Thyroid gland (tissue), 4 donors: Measurements from ENCODE around the gene MGMT. TPM values are rescaled to one million over a fixed set of nuclear protein-coding genes. Genes with fewer than 3 reads are reported as not detected.

ENCODE experiments used
- DNase-seq, 2 donors: peaks; one replicate each; pipeline ENCODE4 v3.0.0-alpha.2; 2019
- H3K27ac ChIP-seq, 3 donors: fragments of 200-600 bp; sonication (generic); 1 replicate in 2 of 3; 2 replicates in 1 of 3; pipeline ENCODE4 v1.5.1; 2016 to 2019; ENCODE audit warnings: mild to moderate bottlenecking in 1 of 3, moderate library complexity in 1 of 3
- H3K27me3 ChIP-seq: fragments of 200-600 bp; sonication (generic); one replicate; pipeline ENCODE4 v1.5.1; 2019
- H3K36me3 ChIP-seq, 2 donors: fragments of 200-600 bp; sonication (generic); one replicate each; pipeline ENCODE4 v1.5.1; 2016 to 2019
- H3K4me1 ChIP-seq, 2 donors: fragments of 200-600 bp; sonication (generic); one replicate each; pipeline ENCODE4 v1.5.1; 2017 to 2019
- H3K4me3 ChIP-seq, 3 donors: fragments of 200-600 bp; sonication (generic); replicated peaks in 1 of 3; 1 replicate in 2 of 3; 2 replicates in 1 of 3; pipeline ENCODE4 v1.5.1; 2016; ENCODE audit warnings: mild to moderate bottlenecking in 1 of 3
- H3K9me3 ChIP-seq: fragments of 200-600 bp; sonication (generic); one replicate; pipeline ENCODE4 v1.5.1; 2017
- CTCF ChIP-seq, 6 experiments: fragments of 200-600 bp in 3 of 6; fragments of 450-650 bp in 3 of 6; sonication (generic) in 3 of 6; IDR thresholded peaks; one replicate each; pipeline ENCODE4 v1.5.1; 2016 to 2019; ENCODE audit warnings: antibody characterized with exemption in 6 of 6, mild to moderate bottlenecking in 2 of 6, inconsistent platforms in 1 of 6, moderate library complexity in 1 of 6
- POLR2A ChIP-seq, 2 donors: fragments of 450-650 bp; IDR thresholded peaks; one replicate each; pipeline ENCODE4 v1.6.1; 2017; ENCODE audit warnings: antibody characterized with exemption in 2 of 2, mild to moderate bottlenecking in 2 of 2, moderate library complexity in 1 of 2
- whole genome bisulfite sequencing, 2 donors: methylation state at CpG; one replicate each; pipeline ENCODE4 v1.1.5; 2017; 5-methylcytosine and 5-hydroxymethylcytosine counted together
- intact Hi-C: fragments of 100-400 bp; cut with DNase I; formaldehyde crosslinking; loops from one replicate; pipeline ENCODE4 v1.15.1; 2023
- total RNA-seq, 4 donors: library from RNA; depleted of rRNA; stranded (reverse); fragments of >200 nt; gene quantifications; one replicate each; pipeline ENCODE4 v1.2.3, GENCODE V29; 2016

MGMT gene
- total RNA-seq, 4 donors from 2014 or later = 17.6 to 48.7 (median 30.7) TPM

DNA sequence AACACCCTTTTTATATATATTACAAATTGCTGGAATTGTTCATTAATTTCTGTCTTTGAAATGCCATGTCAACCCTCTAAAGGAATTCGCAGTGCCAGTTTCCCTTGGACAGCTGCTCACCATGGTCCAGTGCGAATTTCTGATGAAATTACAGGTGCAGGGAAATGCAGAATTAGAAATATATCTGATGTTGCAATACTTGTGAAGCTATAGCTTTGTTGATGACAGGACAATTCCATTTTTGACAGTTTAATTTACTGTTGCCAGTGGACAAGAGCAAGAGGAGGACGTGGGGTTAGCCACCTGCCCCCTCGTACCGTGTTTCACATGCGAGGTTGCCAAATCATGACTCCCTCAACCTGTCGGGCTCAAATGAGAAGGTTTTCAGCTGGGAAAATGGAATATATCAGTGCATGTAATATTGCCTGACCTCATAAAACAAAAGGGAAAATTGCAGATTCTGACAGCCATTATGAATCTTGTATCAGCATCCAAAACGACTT, 140.6 kb downstream of the MGMT start:
- DNase-seq = no peak
- no peaks in the 10 kb centered on the region for H3K9me3 ChIP-seq
- no peak overlapping the region for H3K27ac ChIP-seq
- H3K27me3 ChIP-seq = no peaks in the 10 kb centered on the region
- no peak overlapping the region for H3K4me3 ChIP-seq
- intact Hi-C loops = no loop called here
- no peaks in the 10 kb centered on the region for H3K36me3 ChIP-seq
- WGBS, 2 donors = 95 to 96% methylated on average over 8 of the region's 8 CpGs
- H3K4me1 ChIP-seq = peaks cover 7 to 8% of the 10 kb centered on the region in 2 donors
- TF ChIP-seq POLR2A (IDR thresholded peaks at IDR 0.05) (no peak), CTCF (IDR thresholded peaks at IDR 0.05) (no peak)

DNA sequence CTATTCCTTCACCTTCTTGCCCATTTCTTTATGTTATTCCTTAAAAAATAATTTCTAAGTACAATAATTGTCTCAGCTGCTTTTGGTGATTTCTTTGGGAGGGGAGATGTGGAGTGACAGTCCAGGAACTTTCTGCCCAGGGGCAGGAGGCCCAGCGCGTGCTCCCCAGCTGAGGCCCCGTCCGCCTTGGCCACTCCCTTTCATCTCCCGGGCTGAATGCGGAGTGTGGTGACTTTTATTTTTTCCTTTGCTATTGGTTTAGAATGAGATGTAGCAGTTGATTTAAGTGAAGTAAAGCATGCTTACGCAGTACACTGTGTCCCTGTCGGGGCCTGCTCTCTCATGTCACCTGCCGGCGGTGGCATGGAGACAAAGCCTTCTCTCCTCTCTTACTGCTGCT, 141.6 kb downstream of the MGMT start:
- H3K27ac ChIP-seq = no peak overlapping the region
- H3K27me3 ChIP-seq = no peaks in the 10 kb centered on the region
- no peak for TF ChIP-seq POLR2A (IDR thresholded peaks at IDR 0.05)
- TF ChIP-seq CTCF (IDR thresholded peaks at IDR 0.05) = no peak
- intact Hi-C loops = no loop called here
- H3K36me3 ChIP-seq = no peaks in the 10 kb centered on the region
- peaks cover 7 to 8% of the 10 kb centered on the region in 2 donors for H3K4me1 ChIP-seq
- H3K9me3 ChIP-seq = no peaks in the 10 kb centered on the region
- DNase-seq = no peak
- WGBS, 2 donors = 91 to 94% methylated on average over 10 of the region's 10 CpGs
- H3K4me3 ChIP-seq = no peak overlapping the region

GRCh38 chr10:129609551-129609950, 142.5 kb downstream of the MGMT start:
- Histone ChIP-seq H3K9me3 (no peaks in the 10 kb centered on the region), H3K27ac (no peak overlapping the region), H3K36me3 (no peaks in the 10 kb centered on the region), H3K4me3 (no peak overlapping the region), H3K27me3 (no peaks in the 10 kb centered on the region), H3K4me1 (peaks cover 8 to 14% of the 10 kb centered on the region in 2 donors)
- WGBS, 2 donors = 95 to 97% methylated on average over 9 of the region's 9 CpGs
- no peak for DNase-seq
- no peak for TF ChIP-seq POLR2A (IDR thresholded peaks at IDR 0.05)
- TF ChIP-seq CTCF (IDR thresholded peaks at IDR 0.05) = no peak
- intact Hi-C loops = no loop called here

- H3K27ac ChIP-seq = no peak overlapping the region
- no peak overlapping the region for H3K4me3 ChIP-seq
- no peaks in the 10 kb centered on the region for H3K9me3 ChIP-seq
- intact Hi-C loops = no loop called here
- no peaks in the 10 kb centered on the region for H3K36me3 ChIP-seq
- no peaks in the 10 kb centered on the region for H3K27me3 ChIP-seq
- 79 to 91% methylated on average over 13 of the region's 13 CpGs for WGBS, 2 donors
- no peak for DNase-seq
- TF ChIP-seq POLR2A (IDR thresholded peaks at IDR 0.05) (no peak), CTCF (IDR thresholded peaks at IDR 0.05) (no peak)
- peaks cover 0 to 8% of the 10 kb centered on the region in 2 donors for H3K4me1 ChIP-seq
Measured at GRCh38 chr10:129612481-129613109, 145.6 kb downstream of the MGMT start.

DNA sequence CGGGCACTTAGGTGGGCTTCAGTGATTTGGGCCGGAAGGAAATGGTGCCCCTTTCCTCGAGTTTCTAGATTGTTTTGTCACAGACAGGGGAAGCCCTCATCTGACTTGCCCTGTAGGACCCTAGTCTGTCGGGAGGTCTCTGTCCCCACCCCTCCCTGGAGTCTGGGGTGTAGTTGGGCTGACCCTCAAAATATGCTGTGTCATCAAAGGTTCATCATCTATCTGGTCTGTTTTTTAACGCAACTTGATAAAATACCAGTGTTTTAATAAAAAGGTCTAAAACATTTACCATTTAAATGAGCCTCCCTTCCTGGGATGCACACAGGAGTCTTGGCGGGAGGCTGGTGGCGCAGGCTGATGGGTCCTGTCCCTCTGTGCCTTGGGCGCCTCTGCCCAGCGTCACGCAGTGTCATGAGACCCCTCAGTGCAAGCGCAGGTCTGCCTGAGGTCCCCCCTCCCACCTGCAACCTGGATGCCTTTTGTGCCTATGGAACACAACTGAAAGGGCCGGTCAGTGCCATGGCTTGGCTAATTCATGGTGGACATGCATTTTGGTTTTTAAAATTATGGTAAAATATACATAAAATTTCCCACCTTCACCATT, 146.4 kb downstream of the MGMT start:
- Histone ChIP-seq H3K27me3 (no peaks in the 10 kb centered on the region), H3K4me3 (no peak overlapping the region), H3K36me3 (no peaks in the 10 kb centered on the region), H3K27ac (no peak overlapping the region), H3K9me3 (no peaks in the 10 kb centered on the region), H3K4me1 (peaks cover 0 to 8% of the 10 kb centered on the region in 2 donors)
- no peak for DNase-seq
- intact Hi-C loops = no loop called here
- WGBS, 2 donors = 95 to 97% methylated on average over 12 of the region's 12 CpGs
- no peak for TF ChIP-seq POLR2A (IDR thresholded peaks at IDR 0.05)
- no peak for TF ChIP-seq CTCF (IDR thresholded peaks at IDR 0.05)
